ENCODE measurements around the gene HHEX.
"Not testable (repeated sequence)": the region's sequence is repeated elsewhere in the genome, so short reads cannot be mapped to it uniquely, and the experiment has no call there.

HHEX gene

GRCh38 chr10:92732958-92733357, 43.2 kb downstream of the HHEX start:
- DNase-seq (ENCODE audit: low read depth in 2 of 2, low spot score in 1 of 2) = no peak

GRCh38 chr10:92734301-92734700, 44.5 kb downstream of the HHEX start:
- DNase-seq (ENCODE audit: low read depth in 2 of 2, low spot score in 1 of 2) = no peak

DNA sequence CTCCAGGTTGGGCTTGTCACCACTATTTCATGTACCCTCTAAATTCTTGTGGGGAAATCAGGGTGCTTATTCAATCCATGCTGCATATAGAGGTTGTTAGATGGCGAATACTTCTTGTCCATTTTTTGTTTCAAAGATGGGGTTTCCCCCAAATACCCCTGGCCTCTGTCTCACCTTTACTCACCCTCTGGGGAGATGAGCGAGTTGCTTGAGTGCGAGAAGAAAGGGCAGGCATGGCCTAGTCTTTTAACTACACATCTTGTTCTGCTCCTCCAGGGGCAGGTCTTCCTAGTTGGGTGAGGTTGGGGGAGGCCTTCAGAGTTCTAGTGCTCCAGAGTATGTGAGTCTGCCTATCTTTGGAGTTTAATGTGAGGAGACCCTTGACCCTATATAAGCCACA, 46.2 kb downstream of the HHEX start:
- DNase-seq (ENCODE audit: low read depth in 2 of 2, low spot score in 1 of 2) = no peak

DNA sequence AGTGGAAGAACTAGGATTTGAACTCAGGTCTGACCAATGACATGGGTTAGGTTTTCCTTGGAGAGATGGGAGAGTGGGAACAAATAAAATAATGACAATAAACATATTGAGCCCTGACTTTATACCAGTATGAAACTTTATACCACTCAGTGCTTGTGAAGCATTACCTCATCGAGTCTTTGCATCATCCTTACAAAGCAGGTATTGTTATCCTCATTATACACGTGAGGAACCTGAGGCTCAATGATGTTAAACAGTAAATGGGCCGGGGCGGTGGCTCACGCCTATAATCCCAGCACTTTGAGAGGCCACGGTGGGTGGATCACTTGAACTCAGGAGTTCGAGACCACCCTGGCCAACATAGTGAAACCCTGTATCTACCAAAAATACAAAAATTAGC, 47.7 kb downstream of the HHEX start:
- DNase-seq (ENCODE audit: low read depth in 2 of 2, low spot score in 1 of 2) = no peak

- no peak for DNase-seq (ENCODE audit: low read depth in 2 of 2, low spot score in 1 of 2)
These were observed 51.0 kb downstream of the HHEX start for GRCh38 chr10:92740762-92741161.

GRCh38 chr10:92741741-92742140, 52.0 kb downstream of the HHEX start:
- not testable (repeated sequence) for DNase-seq (ENCODE audit: low read depth in 2 of 2, low spot score in 1 of 2)

DNA sequence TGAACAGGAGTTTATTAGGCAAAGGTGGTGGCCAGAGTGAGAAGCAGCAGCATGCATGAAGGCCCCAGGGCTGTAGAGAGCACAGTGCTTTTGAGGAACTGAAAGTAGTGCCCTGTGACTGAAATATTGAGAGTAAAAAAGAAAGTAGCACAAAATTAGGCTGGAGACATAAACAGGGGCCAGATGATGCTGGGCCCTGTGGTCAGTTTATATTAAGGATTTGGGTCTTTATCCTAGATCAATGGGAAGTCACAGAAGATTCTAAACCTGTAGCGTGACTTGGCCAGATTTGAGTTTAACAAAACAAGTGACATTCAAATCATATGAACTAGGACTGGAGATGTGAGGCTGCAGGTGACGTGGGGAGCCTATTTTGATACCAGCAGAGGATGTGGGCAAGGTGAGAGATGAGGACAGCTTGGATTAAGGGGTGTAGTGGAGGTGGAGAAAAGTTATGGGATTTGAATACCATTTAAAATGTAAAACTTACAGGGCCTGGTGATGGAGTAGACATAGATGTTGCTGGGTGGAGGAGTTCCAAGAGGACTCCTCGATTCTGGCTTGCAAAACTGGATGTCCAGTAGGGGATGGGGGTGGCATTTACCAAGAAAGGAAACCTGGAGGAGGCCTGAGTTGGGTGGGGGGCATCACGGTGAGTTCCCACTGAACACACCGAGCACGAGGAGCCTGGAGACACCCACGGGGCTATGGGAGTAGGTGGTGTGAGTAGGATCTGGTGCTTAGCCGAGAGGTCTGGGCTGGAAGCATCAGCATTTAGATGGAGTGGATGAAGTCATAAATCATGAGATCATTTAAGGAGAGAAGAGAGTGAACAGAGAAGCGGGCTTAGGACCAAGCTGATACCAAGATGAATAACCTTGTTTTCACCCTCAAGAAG, 52.8 kb downstream of the HHEX start:
- DNase-seq (ENCODE audit: low read depth in 2 of 2, low spot score in 1 of 2) = no peak
